ENCODE data around the gene PHLDA3.
A peak's percentile ranks its signal among the peaks of the same experiment; 100 is the strongest.

PHLDA3 gene

GRCh38 chr1:201468844-201469644 is at the start of gene PHLDA3:
TSS of gene PHLDA3 (minus strand) at chr1:201469188. CDS start at chr1:201468786, 402 bp downstream.
- peak in 2 of 3 experiments; percentile 13 to 20 for DNase-seq (ENCODE audit: low read depth in 3 of 3)

DNA sequence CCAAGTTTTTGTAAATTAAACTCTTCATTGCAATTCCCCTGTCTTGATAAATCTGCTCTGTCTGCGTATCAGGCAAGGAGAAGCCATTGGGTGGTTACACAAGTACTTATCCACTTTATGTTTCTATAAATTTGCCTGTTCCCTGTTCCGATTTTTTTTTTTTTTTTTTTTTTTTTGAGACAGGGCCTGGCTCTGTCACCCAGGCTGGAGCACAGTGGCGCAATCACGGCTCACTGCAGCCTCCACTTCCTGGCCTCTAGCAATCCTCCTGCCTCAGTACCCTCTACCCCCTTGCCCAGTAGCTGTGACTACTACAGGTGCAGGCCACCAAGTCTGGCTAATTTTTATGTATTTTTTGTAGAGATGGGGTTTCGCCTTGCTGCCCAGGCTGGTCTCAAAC is 49.1 kb upstream of the PHLDA3 start:
- no peak for DNase-seq (ENCODE audit: low read depth in 3 of 3)

- no peak for DNase-seq (ENCODE audit: low read depth in 3 of 3)
These were observed 48.6 kb upstream of the PHLDA3 start for GRCh38 chr1:201517631-201518030.

- no peak for DNase-seq (ENCODE audit: low read depth in 3 of 3)
These were observed 47.6 kb upstream of the PHLDA3 start for GRCh38 chr1:201516511-201517127.

GRCh38 chr1:201515895-201516294 is 46.9 kb upstream of the PHLDA3 start:
- DNase-seq (ENCODE audit: low read depth in 3 of 3) = no peak

DNA sequence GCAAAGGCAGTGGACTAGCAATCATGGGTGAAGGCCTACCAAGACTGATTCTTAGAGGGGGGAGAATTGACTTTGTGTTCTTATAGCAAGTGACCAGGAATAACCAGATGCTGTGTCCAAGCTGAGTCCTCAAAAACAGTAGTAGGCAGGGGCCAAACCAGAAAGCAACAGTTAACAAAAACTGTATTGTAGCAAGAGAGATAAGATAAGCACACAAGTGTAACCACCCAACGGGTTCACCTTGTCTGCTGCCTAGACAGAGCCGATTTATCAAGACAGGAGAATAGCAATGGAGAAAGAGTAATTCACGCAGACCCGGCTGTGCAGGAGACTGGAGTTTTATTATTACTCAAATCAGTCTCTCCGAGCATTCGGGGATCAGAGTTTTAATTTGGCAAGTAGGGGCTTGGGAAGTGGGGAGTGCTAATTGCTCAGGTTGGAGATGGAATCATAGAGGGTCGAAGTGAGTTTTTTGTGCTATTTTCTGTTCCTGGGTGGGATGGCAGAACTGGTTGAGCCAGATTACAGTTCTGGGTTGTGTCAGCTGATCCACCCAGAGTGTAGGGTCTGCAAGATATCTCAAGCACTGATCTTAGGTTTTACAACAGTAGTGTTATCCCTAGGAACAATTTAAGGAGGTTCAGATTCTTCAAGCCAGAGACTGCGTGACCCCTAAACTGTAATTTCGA is 46.2 kb upstream of the PHLDA3 start:
- DNase-seq (ENCODE audit: low read depth in 3 of 3) = no peak

GRCh38 chr1:201514466-201514865 is 45.5 kb upstream of the PHLDA3 start:
- DNase-seq (ENCODE audit: low read depth in 3 of 3) = no peak

- DNase-seq (ENCODE audit: low read depth in 3 of 3) = no peak
These were observed 44.7 kb upstream of the PHLDA3 start for GRCh38 chr1:201513498-201514243.

- DNase-seq (ENCODE audit: low read depth in 3 of 3) = no peak
These were observed 43.1 kb upstream of the PHLDA3 start for GRCh38 chr1:201511941-201512539.

GRCh38 chr1:201511396-201511940 is 42.5 kb upstream of the PHLDA3 start:
- DNase-seq (ENCODE audit: low read depth in 3 of 3) = no peak

GRCh38 chr1:201510734-201511133 is 41.7 kb upstream of the PHLDA3 start:
- no peak for DNase-seq (ENCODE audit: low read depth in 3 of 3)

DNA sequence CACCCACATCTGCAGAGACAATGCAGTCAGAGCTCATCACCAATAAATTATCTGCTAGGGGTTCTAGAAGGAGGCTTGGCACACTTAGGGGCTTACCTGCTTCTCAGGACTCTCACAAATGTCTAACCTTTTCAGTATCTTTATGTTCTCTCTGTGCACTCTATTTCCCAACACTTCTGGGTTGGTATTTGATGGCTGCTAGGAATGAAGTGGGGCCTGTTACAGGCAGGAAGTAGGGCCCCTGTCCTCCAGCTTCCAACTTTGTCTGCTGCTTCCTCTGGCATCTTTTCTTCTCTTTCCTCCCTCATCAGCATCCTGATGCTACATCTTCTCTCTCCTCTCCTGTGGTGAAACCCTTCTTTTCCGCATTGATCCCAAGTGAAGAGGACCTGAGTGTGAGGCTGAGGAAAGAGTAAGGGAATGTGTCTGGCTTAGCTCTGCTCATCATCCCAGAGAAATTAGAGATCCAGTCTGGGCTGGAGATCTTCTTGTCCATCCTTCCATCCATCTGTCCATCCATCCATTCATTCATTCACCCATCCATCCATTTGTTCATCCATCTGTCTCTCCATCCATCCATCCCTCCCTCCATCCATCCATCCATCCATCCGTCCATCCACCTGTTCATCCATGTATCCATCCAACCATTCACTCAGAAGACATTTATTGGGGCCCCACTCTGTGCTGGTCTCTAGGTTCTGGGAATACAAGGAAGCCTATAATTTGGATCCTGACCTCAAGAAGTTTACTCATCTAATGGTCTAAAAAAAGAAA is 40.8 kb upstream of the PHLDA3 start:
- no peak for DNase-seq (ENCODE audit: low read depth in 3 of 3)

- no peak for DNase-seq (ENCODE audit: low read depth in 3 of 3)
These were observed 39.8 kb upstream of the PHLDA3 start for GRCh38 chr1:201508809-201509208.

DNA sequence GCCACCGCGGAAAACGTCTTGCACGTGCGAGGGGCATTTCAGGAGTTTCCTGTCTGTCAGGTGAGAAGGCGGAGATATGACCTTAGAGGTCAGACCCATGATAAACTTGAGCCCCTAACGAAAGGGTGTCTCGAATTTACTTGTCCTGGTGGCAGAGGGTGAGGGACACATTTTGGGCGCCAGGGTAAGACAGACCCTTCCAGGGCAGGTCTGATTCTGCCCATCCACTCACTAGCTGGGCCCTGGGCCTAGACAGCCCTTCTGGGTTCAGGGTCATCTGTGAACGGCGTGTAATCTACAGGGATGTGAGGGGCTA is 38.3 kb upstream of the PHLDA3 start:
- DNase-seq (ENCODE audit: low read depth in 3 of 3) = no peak

DNA sequence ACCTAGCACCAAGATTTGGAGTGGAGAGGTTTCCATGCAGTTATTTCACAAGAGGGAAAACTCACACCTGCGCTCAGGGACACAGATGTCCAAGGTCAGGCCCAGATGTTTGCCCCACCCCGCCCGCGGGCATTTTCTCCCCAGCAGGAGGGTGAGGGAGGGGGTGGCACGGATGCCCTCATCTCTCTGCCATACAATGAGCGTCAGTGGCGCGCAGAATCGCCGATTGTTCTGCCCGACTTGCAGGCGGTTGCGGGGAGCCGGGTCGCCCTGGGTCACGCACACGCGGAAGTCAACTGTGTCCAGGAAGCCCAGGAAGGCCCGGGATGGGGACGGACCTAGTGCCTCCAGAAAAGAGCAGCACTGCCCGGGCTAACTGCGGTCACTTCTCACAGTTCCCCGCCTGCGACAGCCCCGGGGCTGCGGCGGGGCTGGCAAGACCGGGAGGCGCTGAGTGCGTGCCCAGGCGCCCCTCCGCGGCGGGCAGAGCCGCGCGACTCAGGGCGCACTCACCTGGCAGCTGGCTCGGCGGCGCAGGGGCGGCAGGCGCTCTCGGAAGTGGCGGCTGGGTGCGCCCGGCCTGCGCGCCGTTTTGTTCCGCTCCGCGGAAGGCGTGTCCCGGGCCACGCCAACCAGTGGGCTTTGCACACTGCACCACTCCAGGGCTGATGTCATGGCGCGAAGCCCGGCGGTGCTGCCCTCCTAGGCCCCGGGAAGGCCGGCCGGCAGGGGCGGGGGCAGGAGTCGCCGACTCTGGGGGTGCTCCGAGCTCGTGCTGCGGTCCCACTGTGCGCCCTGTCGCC is 37.8 kb upstream of the PHLDA3 start, which contains the start of gene CSRP1:
Gene CSRP1 (minus strand): TSS at position 567 of the 803 bp plus-strand sequence. CDS start 10,820 bp downstream, outside the sequence.
- DNase-seq (ENCODE audit: low read depth in 3 of 3) = peak; percentile 66 to 71 (median 67)

- no peak for DNase-seq (ENCODE audit: low read depth in 3 of 3)
These were observed 37.1 kb upstream of the PHLDA3 start for GRCh38 chr1:201506092-201506491.

DNA sequence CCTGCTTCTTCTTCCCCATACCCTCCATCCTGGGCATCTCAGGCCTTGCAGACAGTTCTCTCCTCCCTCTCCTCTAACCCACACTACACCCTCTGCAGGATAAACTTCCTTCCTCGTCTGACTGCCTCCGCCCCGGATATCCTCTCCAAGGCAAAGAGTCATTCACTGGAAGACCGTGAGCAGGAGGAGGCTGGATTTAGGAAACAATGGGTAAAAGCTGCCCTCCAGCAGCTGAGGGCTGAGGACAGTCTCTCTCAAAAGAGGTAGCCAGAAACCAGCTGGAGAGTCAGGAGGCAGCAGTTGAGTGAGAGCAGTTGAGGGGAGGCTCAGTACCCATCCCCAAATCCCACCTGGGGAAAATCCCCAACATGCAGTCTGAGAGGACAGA is 36.5 kb upstream of the PHLDA3 start:
- DNase-seq (ENCODE audit: low read depth in 3 of 3) = no peak

DNA sequence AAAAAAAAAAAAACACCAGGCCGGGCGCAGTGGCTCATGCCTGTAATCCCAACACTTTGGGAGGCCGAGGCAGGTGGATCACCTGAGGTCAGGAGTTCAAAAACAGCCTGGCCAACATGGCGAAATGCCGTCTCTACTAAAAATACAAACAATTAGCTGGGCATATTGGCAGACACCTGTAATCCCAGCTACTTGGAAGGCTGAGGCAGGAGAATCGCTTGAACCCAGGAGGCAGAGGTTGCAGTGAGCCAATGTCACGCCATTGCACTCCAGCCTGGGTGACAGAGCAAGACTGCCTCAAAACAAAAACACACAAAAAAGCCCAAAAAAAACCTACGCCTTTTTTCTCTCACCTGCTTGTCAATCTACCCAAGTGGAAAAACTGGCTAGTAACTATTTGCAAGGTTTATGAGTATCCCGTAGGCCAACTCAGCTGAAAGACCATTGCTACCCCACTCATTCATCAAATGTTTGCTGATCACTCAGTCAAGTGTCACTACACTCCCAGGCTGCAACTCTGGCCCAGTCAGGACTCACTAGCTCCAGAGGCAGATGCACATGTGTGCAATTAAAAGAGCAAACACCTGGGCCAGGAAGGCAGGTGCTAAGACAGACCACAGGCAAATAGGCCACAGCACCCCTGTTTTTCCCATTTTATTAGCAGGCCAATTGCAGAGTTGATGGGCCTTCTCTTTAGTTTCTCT is 36.0 kb upstream of the PHLDA3 start:
- DNase-seq (ENCODE audit: low read depth in 3 of 3) = no peak

DNA sequence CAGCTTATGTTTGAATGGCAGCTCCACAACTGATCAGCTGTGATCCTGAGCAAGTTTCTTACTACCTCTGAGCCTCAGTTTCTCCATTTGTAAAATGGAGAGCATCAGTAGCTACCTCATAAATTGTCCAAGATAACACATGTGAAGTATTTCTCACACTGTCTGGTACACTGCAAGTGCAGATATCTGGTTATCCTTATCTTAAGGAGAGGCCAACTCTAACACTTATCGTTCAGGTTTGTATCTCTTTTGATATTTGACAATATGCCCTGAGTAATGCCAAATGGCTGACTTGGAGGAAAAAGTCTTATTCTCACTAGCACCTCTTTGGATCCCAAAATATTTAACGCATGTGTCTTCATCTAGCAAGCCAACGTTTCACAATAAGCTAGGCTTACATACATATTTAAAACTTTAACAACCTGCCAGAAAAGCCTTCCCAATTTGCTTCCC is 35.2 kb upstream of the PHLDA3 start:
- DNase-seq (ENCODE audit: low read depth in 3 of 3) = no peak

All from stimulated activated CD4-positive, alpha-beta T cell treated with anti-CD3 and anti-CD28 coated beads, TNF-alpha, amount 100 ng/mL, for 4 hours (primary cell).